HepG2 (cell line): ENCODE data around the gene APLP1. TPM values are rescaled to one million over a fixed set of nuclear protein-coding genes. Genes with fewer than 3 reads are reported as not detected.

Experiments used
- DPF2 ChIP-seq: sonication (generic); formaldehyde crosslinking; IDR thresholded peaks from 2 replicates; pipeline ENCODE4 v1.4.0; 2020; ENCODE audit warnings: mild to moderate bottlenecking, low read depth, missing genetic modification reagents, borderline replicate concordance
- EEA1 ChIP-seq: sonication (generic); formaldehyde crosslinking; IDR thresholded peaks from 2 replicates; pipeline ENCODE4 v1.5.1; 2020; ENCODE audit warnings: mild to moderate bottlenecking, missing genetic modification reagents, borderline replicate concordance
- ISX ChIP-seq: sonication (generic); formaldehyde crosslinking; conservative IDR thresholded peaks from 2 replicates; pipeline ENCODE4 v1.5.0; 2020; ENCODE audit warnings: missing genetic modification reagents
- MAFF ChIP-seq: IDR thresholded peaks from 2 replicates; pipeline ENCODE4 v1.6.1; 2011; ENCODE audit warnings: low read depth, low read length, improper control_type of control experiment
- MIER2 ChIP-seq: IDR thresholded peaks from 2 replicates; pipeline ENCODE4 v1.6.1; 2016; ENCODE audit warnings: missing biosample characterization, missing genetic modification reagents
- MIER3 ChIP-seq: IDR thresholded peaks from 2 replicates; pipeline ENCODE4 v1.6.1; 2016; ENCODE audit warnings: missing compliant biosample characterization, borderline replicate concordance
- MTA3 ChIP-seq: sonication (generic); formaldehyde crosslinking; IDR thresholded peaks from 2 replicates; pipeline ENCODE4 v1.4.0; 2020; ENCODE audit warnings: missing genetic modification reagents
- SMC3 ChIP-seq: IDR thresholded peaks from 2 replicates; pipeline ENCODE4 v1.6.1; 2011; ENCODE audit warnings: low read length, improper control_type of control experiment
- SP1 ChIP-seq, 2 experiments: fragments of 450-650 bp in 1 of 2; sonication (generic) in 1 of 2; formaldehyde crosslinking in 1 of 2; IDR thresholded peaks; 2 replicates each; pipeline versions ENCODE4 v1.4.0 to v1.6.1; 2016 to 2020; ENCODE audit warnings: missing genetic modification reagents in 1 of 2
- ZNF142 ChIP-seq: sonication (generic); formaldehyde crosslinking; IDR thresholded peaks from 2 replicates; pipeline ENCODE4 v1.4.0; 2020; ENCODE audit warnings: missing genetic modification reagents
- ZNF20 ChIP-seq: sonication (generic); formaldehyde crosslinking; IDR thresholded peaks from 2 replicates; pipeline ENCODE4 v1.4.0; 2020; ENCODE audit warnings: mild to moderate bottlenecking, moderate library complexity, missing genetic modification reagents
- ZNF792 ChIP-seq: IDR thresholded peaks from 2 replicates; pipeline ENCODE4 v1.6.1; 2016
- polyA plus RNA-seq, 8 experiments: library from polyadenylated mRNA; depleted of rRNA in 3 of 8; stranded (reverse) in 7 of 8; unstranded in 1 of 8; fragments of >200 nt; fragmentation: Illumina TruSeq in 4 of 8; extraction: Trizol in 4 of 8; gene quantifications; 2 replicates each; pipeline versions ENCODE4 v1.2.1 to v1.2.3, GENCODE V29; 2011 to 2016; ENCODE audit warnings: low read depth in 4 of 8, missing spikeins in 1 of 8, mixed read lengths in 1 of 8; ENCODE audit not compliant: insufficient read depth in 1 of 8
- total RNA-seq, 5 experiments: library from RNA; depleted of rRNA; stranded (reverse); fragments of >200 nt; fragmentation: Illumina TruSeq; extraction: Trizol; gene quantifications; 2 replicates each; pipeline ENCODE4 v1.2.3, GENCODE V29; 2016; ENCODE audit warnings: low read depth in 1 of 5
- TF ChIP-seq, protein P1 (sequence below): sonication (generic); formaldehyde crosslinking; IDR thresholded peaks from 2 replicates; pipeline ENCODE4 v1.4.0; 2020; ENCODE audit warnings: missing genetic modification reagents, borderline replicate concordance
- TF ChIP-seq, protein P2 (sequence below): sonication (generic); formaldehyde crosslinking; IDR thresholded peaks from 2 replicates; pipeline ENCODE4 v1.8.0; 2022; ENCODE audit warnings: low read depth, missing genetic modification reagents
- TF ChIP-seq, protein P3 (sequence below): sonication (generic); formaldehyde crosslinking; IDR thresholded peaks from 2 replicates; pipeline ENCODE4 v1.9.0; 2022; ENCODE audit warnings: low read depth, missing genetic modification reagents
- TF ChIP-seq, protein P4 (sequence below): conservative IDR thresholded peaks from 2 replicates; pipeline ENCODE4 v1.6.1; 2018; ENCODE audit warnings: missing genetic modification reagents

APLP1 gene
- total and polyA plus RNA-seq, 2 of the 13 experiments (the other 11 are each of a cell fraction or from before 2014, with no cell fraction given), result 2.0 to 2.9 TPM

DNA sequence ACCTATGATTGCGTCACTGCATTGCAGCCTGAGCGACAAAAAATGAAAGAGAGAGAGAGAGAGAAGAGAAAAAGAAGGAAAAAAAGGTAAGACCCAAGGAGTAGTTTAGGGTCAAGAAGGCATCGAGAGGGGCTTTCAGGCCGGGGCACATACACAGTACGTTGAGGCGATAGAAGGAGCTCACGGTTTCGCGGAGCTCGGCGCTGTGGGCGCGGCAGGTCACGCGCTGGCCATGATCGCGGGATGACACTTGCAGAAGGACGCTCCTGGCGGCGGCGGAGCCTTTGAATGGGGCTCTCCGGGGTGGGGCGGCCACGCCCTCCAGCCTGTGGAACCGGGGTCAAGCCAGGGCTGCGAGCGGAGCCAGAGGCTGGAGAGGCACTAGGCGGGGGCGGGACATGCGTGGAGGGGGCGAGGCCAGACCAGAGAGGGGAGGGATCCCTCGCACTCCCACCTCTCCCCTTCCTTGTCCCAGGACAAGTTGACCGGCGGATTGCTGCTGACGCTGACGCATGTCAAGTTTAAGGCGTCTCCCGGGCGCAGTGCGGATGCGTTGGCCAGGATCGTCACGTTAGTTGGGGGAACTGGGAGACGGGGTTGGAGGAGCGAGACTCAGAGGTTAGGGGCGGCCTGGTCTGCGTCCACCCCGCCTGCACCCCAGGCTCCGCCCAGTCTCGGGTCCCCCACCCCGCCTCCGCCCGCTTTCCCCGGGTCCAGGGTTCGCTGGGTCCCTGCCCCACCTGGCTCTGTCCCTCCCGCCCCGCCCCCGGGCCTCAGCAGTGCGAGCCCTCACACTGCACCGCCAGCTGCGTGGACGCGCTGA lies 22.9 kb upstream of the APLP1 start (continued):
- TF ChIP-seq ZNF142 (CRISPR knock-in tag) (no peak), SP1 (IDR thresholded peaks at IDR 0.05) (no peak), SP1 (CRISPR knock-in tag; IDR thresholded peaks at IDR 0.05) (0 out of 2 replicates have a peak, but pooled peaks have one; percentile 23), ZNF20 (CRISPR knock-in tag) (no peak), ISX (CRISPR knock-in tag) (no peak), MTA3 (CRISPR knock-in tag) (no peak), MAFF (no peak), SMC3 (no peak), EEA1 (no peak), MIER3 (no peak), DPF2 (CRISPR knock-in tag) (no peak), MIER2 (CRISPR knock-in tag) (no peak), ZNF792 (CRISPR knock-in tag) (no peak)
- TF ChIP-seq, protein P1, sequence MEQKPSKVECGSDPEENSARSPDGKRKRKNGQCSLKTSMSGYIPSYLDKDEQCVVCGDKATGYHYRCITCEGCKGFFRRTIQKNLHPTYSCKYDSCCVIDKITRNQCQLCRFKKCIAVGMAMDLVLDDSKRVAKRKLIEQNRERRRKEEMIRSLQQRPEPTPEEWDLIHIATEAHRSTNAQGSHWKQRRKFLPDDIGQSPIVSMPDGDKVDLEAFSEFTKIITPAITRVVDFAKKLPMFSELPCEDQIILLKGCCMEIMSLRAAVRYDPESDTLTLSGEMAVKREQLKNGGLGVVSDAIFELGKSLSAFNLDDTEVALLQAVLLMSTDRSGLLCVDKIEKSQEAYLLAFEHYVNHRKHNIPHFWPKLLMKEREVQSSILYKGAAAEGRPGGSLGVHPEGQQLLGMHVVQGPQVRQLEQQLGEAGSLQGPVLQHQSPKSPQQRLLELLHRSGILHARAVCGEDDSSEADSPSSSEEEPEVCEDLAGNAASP, result peak; percentile 89; the same call in 1 of the 2 replicates
- TF ChIP-seq, protein P2, sequence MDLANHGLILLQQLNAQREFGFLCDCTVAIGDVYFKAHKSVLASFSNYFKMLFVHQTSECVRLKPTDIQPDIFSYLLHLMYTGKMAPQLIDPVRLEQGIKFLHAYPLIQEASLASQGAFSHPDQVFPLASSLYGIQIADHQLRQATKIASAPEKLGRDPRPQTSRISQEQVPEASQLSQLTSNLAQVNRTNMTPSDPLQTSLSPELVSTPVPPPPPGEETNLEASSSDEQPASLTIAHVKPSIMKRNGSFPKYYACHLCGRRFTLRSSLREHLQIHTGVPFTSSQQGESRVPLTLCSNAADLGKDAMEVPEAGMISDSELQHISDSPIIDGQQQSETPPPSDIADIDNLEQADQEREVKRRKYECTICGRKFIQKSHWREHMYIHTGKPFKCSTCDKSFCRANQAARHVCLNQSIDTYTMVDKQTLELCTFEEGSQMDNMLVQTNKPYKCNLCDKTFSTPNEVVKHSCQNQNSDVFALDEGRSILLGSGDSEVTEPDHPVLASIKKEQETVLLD (CRISPR knock-in tag), result 0 out of 2 replicates have a peak, but pooled peaks have one; percentile 28
- TF ChIP-seq, protein P3, sequence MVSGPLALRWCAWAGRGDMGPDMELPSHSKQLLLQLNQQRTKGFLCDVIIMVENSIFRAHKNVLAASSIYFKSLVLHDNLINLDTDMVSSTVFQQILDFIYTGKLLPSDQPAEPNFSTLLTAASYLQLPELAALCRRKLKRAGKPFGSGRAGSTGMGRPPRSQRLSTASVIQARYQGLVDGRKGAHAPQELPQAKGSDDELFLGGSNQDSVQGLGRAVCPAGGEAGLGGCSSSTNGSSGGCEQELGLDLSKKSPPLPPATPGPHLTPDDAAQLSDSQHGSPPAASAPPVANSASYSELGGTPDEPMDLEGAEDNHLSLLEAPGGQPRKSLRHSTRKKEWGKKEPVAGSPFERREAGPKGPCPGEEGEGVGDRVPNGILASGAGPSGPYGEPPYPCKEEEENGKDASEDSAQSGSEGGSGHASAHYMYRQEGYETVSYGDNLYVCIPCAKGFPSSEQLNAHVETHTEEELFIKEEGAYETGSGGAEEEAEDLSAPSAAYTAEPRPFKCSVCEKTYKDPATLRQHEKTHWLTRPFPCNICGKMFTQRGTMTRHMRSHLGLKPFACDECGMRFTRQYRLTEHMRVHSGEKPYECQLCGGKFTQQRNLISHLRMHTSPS, result no peak
- TF ChIP-seq, protein P4, sequence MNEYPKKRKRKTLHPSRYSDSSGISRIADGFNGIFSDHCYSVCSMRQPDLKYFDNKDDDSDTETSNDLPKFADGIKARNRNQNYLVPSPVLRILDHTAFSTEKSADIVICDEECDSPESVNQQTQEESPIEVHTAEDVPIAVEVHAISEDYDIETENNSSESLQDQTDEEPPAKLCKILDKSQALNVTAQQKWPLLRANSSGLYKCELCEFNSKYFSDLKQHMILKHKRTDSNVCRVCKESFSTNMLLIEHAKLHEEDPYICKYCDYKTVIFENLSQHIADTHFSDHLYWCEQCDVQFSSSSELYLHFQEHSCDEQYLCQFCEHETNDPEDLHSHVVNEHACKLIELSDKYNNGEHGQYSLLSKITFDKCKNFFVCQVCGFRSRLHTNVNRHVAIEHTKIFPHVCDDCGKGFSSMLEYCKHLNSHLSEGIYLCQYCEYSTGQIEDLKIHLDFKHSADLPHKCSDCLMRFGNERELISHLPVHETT (CRISPR knock-in tag), result no peak
